OCI-LY7 (cell line): ENCODE results near the gene APBA1. TPM values are rescaled to one million over a fixed set of nuclear protein-coding genes. Genes with fewer than 3 reads are reported as not detected.

Source experiments
- BruUV-seq: library from RNA; stranded (reverse); fragments of 400-500 nt; replicated peaks from 2 replicates; lab custom pipeline; 2021; lab: Mats Ljungman, UMichigan
- CTCF ChIA-PET: fragments of 300-600 bp; sonication (Branson Sonifier 250); formaldehyde crosslinking; loops from one replicate; lab custom pipeline; 2022; ENCODE audit warnings: antibody characterized with exemption; ENCODE audit not compliant: unreplicated experiment; lab: Charles Lee
- POLR2A ChIA-PET: fragments of 300-600 bp; sonication (Branson Sonifier 250); formaldehyde crosslinking; loops from one replicate; lab custom pipeline; 2022; ENCODE audit warnings: antibody characterized with exemption; lab: Charles Lee
- DNase-seq: peaks from one replicate; pipeline ENCODE4 v3.0.0-alpha.2; 2015; ENCODE audit warnings: low spot score
- H2AFZ ChIP-seq: fragments of 200-600 bp; sonication (generic), shearing (Covaris generic); 2 replicates; pipeline ENCODE4 v1.6.1; 2014; ENCODE audit warnings: mild to moderate bottlenecking, antibody characterized with exemption, low read length, moderate library complexity
- H3K27ac ChIP-seq: fragments of 200-600 bp; sonication (generic); 2 replicates; pipeline ENCODE4 v1.5.1; 2014; ENCODE audit warnings: mixed run types, low read depth, mild to moderate bottlenecking, moderate library complexity, low read length, inconsistent platforms; ENCODE audit not compliant: poor library complexity, severe bottlenecking
- H3K36me3 ChIP-seq: fragments of 200-600 bp; sonication (generic); 2 replicates; pipeline ENCODE4 v1.6.1; 2014; ENCODE audit warnings: mild to moderate bottlenecking, antibody characterized with exemption, low read length, moderate library complexity, mixed read lengths; ENCODE audit not compliant: insufficient read depth
- H3K4me1 ChIP-seq: fragments of 200-600 bp; sonication (generic); 2 replicates; pipeline ENCODE4 v1.5.1; 2014; ENCODE audit warnings: mild to moderate bottlenecking, low read length; ENCODE audit not compliant: insufficient read depth, poor library complexity, severe bottlenecking
- H3K4me2 ChIP-seq: fragments of 200-600 bp; sonication (generic); 2 replicates; pipeline ENCODE4 v1.6.1; 2014; ENCODE audit warnings: mild to moderate bottlenecking, low read length
- H3K4me3 ChIP-seq: fragments of 200-600 bp; sonication (generic); 2 replicates; pipeline ENCODE4 v1.5.1; 2014; ENCODE audit warnings: mild to moderate bottlenecking, low read depth, low read length; ENCODE audit not compliant: poor library complexity, severe bottlenecking
- H3K79me2 ChIP-seq: fragments of 200-600 bp; sonication (generic); 2 replicates; pipeline ENCODE4 v1.6.1; 2016; ENCODE audit warnings: low read depth, mild to moderate bottlenecking, low read length, moderate library complexity, mixed read lengths; ENCODE audit not compliant: insufficient read depth
- H3K9me2 ChIP-seq: fragments of 200-600 bp; sonication (generic); 2 replicates; pipeline ENCODE4 v1.6.1; 2016; ENCODE audit warnings: mild to moderate bottlenecking, low read length, mixed read lengths; ENCODE audit not compliant: insufficient read depth
- H3K9me3 ChIP-seq: fragments of 200-600 bp; sonication (generic); 2 replicates; pipeline ENCODE4 v1.6.1; 2014; ENCODE audit warnings: mild to moderate bottlenecking, mixed run types, low read length, mixed read lengths
- H4K20me1 ChIP-seq: fragments of 200-600 bp; sonication (generic); 2 replicates; pipeline ENCODE4 v1.6.1; 2014; ENCODE audit warnings: mild to moderate bottlenecking, antibody characterized with exemption, low read length, moderate library complexity, mixed read lengths; ENCODE audit not compliant: insufficient read depth
- CTCF ChIP-seq: fragments of 200-600 bp; sonication (generic); conservative IDR thresholded peaks from 2 replicates; pipeline ENCODE4 v1.5.1; 2014; ENCODE audit warnings: mild to moderate bottlenecking, antibody characterized with exemption, low read length, moderate library complexity, mixed read lengths
- EZH2phosphoT487 ChIP-seq: fragments of 200-600 bp; sonication (generic); IDR thresholded peaks from 2 replicates; pipeline ENCODE4 v1.6.1; 2018; ENCODE audit warnings: low read depth, borderline replicate concordance, mild to moderate bottlenecking, mixed run types, antibody characterized with exemption, low read length, moderate library complexity, mixed read lengths
- intact Hi-C: fragments of 100-400 bp; cut with micrococcal nuclease; formaldehyde crosslinking; loops from one replicate; pipeline ENCODE4 v1.10.0; 2022; ENCODE audit not compliant: unreplicated experiment
- total RNA-seq, 2 experiments: library from RNA; depleted of rRNA in 1 of 2; stranded (reverse); fragments of >200 nt in 1 of 2; shearing (Covaris generic) in 1 of 2; gene quantifications; 2 replicates each; pipeline ENCODE4 v1.2.3, GENCODE V29; 2014 to 2022

APBA1 gene
- total RNA-seq, 2 experiments from 2014 or later: not detected

GRCh38 chr9:69715096-69715495 lies 42.9 kb upstream of the APBA1 start:
- H3K4me3 ChIP-seq: no peak overlapping the region
- CTCF ChIA-PET: no interaction called here

GRCh38 chr9:69697475-69697874 lies 25.3 kb upstream of the APBA1 start:
- H3K4me1 ChIP-seq: no peaks in the 10 kb centered on the region
- no peak for TF ChIP-seq EZH2phosphoT487
- no peak for TF ChIP-seq CTCF
- no TSS peak for BruUV-seq
- H3K9me3 ChIP-seq: peaks cover 8% of the 10 kb centered on the region; the same call in 1 of the 2 replicates
- 0 out of 2 replicates have a peak, but pooled peaks cover 4% of the 10 kb centered on the region for H3K9me2 ChIP-seq
- no peak for DNase-seq
- intact Hi-C loops: no loop called here
- no peak overlapping the region for H3K4me2 ChIP-seq
- no peak overlapping the region for H2AFZ ChIP-seq
- H3K27ac ChIP-seq: no peak overlapping the region
- no peak overlapping the region for H3K4me3 ChIP-seq
- POLR2A ChIA-PET: no interaction called here
- no peaks in the 10 kb centered on the region for H3K36me3 ChIP-seq
- no peaks in the 10 kb centered on the region for H4K20me1 ChIP-seq
- CTCF ChIA-PET: no interaction called here
- H3K79me2 ChIP-seq: no peaks in the 10 kb centered on the region

More at GRCh38 chr9:69715096-69715495, 42.9 kb upstream of the APBA1 start:
- intact Hi-C loops: no loop called here
- Histone ChIP-seq H3K27ac (no peak overlapping the region), H4K20me1 (no peaks in the 10 kb centered on the region), H3K9me3 (no peaks in the 10 kb centered on the region), H3K79me2 (no peaks in the 10 kb centered on the region), H2AFZ (no peak overlapping the region), H3K9me2 (no peaks in the 10 kb centered on the region), H3K36me3 (peaks cover 36% of the 10 kb centered on the region), H3K4me2 (no peak overlapping the region), H3K4me1 (no peaks in the 10 kb centered on the region)
- TF ChIP-seq CTCF: no peak
- DNase-seq: no peak
- no TSS peak for BruUV-seq
- POLR2A ChIA-PET: interaction anchor here (0.5 to 1.1 kb wide), 2 partner anchors 23 to 381 kb away, joined by 3 to 4 read pairs; no protein-coding TSS in a partner anchor

GRCh38 chr9:69696802-69697201 lies 24.6 kb upstream of the APBA1 start:
- Histone ChIP-seq H3K9me3 (peaks cover 8% of the 10 kb centered on the region; the same call in 1 of the 2 replicates), H3K27ac (no peak overlapping the region), H2AFZ (no peak overlapping the region), H3K4me1 (no peaks in the 10 kb centered on the region), H4K20me1 (no peaks in the 10 kb centered on the region), H3K4me3 (no peak overlapping the region), H3K4me2 (no peak overlapping the region), H3K79me2 (no peaks in the 10 kb centered on the region), H3K36me3 (no peaks in the 10 kb centered on the region), H3K9me2 (0 out of 2 replicates have a peak, but pooled peaks cover 4% of the 10 kb centered on the region)
- CTCF ChIA-PET: no interaction called here
- intact Hi-C loops: no loop called here
- no peak for TF ChIP-seq EZH2phosphoT487
- no peak for TF ChIP-seq CTCF
- peak; percentile 22 for DNase-seq
- POLR2A ChIA-PET: no interaction called here
- no TSS peak for BruUV-seq
